Activated T-cell treated with anti-CD3 and anti-CD28 coated beads, Interleukin-2, amount 50 U/mL, for 72 hours (primary cell): Measurements from ENCODE around the gene GHRL. TPM values are rescaled to one million over a fixed set of nuclear protein-coding genes. Genes with fewer than 3 reads are reported as not detected.

ENCODE experiments used
- ATAC-seq, 2 donors: fragments of 150-1000 bp; cut with Tn5 transposase; replicated peaks in 1 of 2; 2 replicates each; pipeline ENCODE4 v1.10.0; 2021; ENCODE audit warnings: moderate library complexity in 2 of 2, mild to moderate bottlenecking in 1 of 2
- DNase-seq, 2 donors: peaks; one replicate each; pipeline ENCODE4 v3.0.0; 2021 to 2022; ENCODE audit warnings: mixed read lengths in 1 of 2
- H3K27ac Mint-ChIP-seq: one replicate; pipeline ENCODE4 v1.8.0; 2022; ENCODE audit warnings: mild to moderate bottlenecking, moderate library complexity, mixed read lengths
- H3K27me3 Mint-ChIP-seq: one replicate; pipeline ENCODE4 v1.8.0; 2022; ENCODE audit warnings: low read depth, mixed read lengths
- H3K36me3 Mint-ChIP-seq, 2 donors: one replicate each; pipeline ENCODE4 v1.8.0; 2022; ENCODE audit warnings: mixed read lengths in 2 of 2, mild to moderate bottlenecking in 1 of 2; ENCODE audit not compliant: insufficient read depth in 2 of 2
- H3K4me1 Mint-ChIP-seq: one replicate; pipeline ENCODE4 v1.8.0; 2022; ENCODE audit warnings: low read depth, mixed read lengths
- H3K4me3 Mint-ChIP-seq, 2 donors: one replicate each; pipeline ENCODE4 v1.8.0; 2022; ENCODE audit warnings: mild to moderate bottlenecking in 2 of 2, mixed read lengths in 2 of 2, moderate library complexity in 2 of 2
- H3K9me3 Mint-ChIP-seq, 2 donors: one replicate each; pipeline ENCODE4 v1.8.0; 2022; ENCODE audit warnings: mixed read lengths in 2 of 2
- total RNA-seq, 2 donors: library from RNA; stranded (reverse); gene quantifications; one replicate each; pipeline ENCODE4 v1.2.3, GENCODE V29; 2022

Gene GHRL
- total RNA-seq, 2 donors from 2014 or later = 0.43 to 1.3 TPM

DNA sequence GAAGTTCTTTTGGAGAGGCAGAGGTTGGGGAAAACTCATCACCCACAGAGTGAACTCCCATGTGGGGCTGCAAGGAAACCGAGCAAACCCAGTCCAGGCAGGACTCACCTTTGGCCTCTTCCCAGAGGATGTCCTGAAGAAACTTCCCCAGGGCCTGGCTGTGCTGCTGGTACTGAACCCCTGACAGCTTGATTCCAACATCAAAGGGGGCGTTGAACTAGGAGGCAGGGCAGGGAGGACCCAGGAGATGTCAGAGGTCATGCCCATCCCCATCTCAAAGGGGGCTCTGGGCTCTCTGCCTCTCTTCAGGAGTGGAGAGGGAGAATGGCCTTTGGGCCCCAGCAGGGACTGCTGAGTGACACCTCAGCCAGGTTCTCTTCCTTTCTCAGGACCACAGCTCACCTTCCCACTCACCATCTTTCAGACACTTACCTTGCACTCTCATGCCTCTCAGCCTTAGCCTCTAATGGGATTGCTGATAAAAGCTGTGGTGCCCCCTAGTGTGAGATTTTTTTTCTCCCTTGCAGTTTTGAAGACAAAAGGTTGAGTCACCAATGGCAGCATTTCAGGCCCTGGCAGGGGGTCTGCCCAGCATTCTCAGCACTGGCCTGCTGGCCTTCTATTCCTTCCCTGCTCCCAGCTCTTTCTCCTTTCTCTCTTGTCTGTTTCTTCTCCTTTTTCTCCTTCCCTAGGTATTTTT is 6.0 kb downstream of the GHRL start:
- no peaks in the 10 kb centered on the region for H3K27me3 Mint-ChIP-seq
- H3K4me3 Mint-ChIP-seq = no peak overlapping the region
- peak in 1 of 2 donors; percentile 29 for ATAC-seq
- H3K36me3 Mint-ChIP-seq = peaks cover 0 to 7% of the 10 kb centered on the region in 2 donors
- no peaks in the 10 kb centered on the region for H3K9me3 Mint-ChIP-seq
- DNase-seq = peak in 1 of 2 donors; percentile 26
- H3K4me1 Mint-ChIP-seq = peaks cover 40% of the 10 kb centered on the region
- H3K27ac Mint-ChIP-seq = peak overlapping the region; percentile 15

DNA sequence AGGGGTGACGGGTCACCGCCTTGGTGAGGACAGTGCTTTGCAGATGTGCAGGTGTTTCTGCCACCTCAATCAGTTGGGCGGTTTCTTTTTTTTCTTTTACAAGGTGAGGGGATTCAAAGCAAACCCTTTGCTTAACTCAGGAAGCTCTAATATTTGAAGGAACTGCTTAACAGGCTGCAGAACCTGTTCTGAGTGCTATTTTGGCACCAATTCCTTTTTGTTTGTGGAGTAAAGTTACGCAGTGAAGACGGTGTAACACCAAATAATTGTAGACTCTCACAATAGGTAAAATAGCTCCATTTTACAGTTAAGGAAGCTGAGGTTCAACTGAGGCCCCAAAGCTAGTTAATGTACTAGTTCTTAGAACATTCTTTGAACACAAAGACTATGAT is 6.6 kb downstream of the GHRL start:
- Mint-ChIP-seq H3K27me3 (no peaks in the 10 kb centered on the region), H3K27ac (peak overlapping the region; percentile 15), H3K9me3 (no peaks in the 10 kb centered on the region), H3K4me3 (no peak overlapping the region), H3K4me1 (peaks cover 40% of the 10 kb centered on the region), H3K36me3 (peaks cover 0 to 7% of the 10 kb centered on the region in 2 donors)
- no peak for ATAC-seq
- no peak for DNase-seq

DNA sequence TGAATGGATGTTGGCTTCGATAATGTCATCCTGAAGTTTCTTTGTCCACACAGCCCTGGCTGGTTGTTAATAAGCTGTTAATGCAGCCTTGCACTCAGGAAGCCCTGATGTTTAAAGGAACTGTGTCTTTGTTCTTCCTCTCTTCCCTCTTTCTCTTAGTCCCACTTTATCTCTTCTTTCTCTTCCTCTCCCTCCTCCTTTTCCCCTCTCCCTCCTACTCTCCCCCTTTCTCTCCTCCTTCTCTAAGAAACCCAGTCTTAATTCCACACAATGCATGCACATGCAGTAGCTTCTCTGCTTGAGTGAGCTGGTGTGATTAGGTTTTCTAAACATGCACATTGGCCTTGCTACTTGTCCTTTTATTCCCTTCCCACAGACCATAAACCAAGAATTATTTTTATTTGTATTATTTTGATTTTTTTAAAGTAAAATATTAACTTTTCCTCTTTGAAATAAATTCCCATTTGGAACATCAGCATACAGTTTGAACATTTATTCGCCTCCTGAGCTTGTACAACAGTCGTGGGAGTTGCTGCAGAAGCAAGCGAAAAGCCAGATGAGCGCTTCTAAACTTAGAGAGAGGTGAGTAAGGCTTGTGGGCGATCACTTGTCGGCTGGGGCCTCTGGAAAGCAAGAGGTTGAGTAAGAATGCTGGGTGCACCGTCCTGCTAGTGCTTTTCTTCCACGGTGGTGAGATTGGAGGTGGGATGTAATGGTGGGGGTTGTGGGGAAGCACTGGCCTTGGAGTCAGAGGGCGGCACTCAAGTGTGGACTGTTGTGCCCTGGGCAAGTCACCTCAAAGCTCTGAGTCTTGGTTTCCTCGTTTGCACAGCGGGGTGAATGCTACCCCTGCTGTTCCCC is 7.2 kb downstream of the GHRL start:
- no peaks in the 10 kb centered on the region for H3K9me3 Mint-ChIP-seq
- H3K4me1 Mint-ChIP-seq = peaks cover 47% of the 10 kb centered on the region
- H3K27me3 Mint-ChIP-seq = no peaks in the 10 kb centered on the region
- H3K36me3 Mint-ChIP-seq = peaks cover 0 to 7% of the 10 kb centered on the region in 2 donors
- peak overlapping the region; percentile 82 for H3K27ac Mint-ChIP-seq
- H3K4me3 Mint-ChIP-seq = peak overlapping the region in 1 of 2 donors; percentile 46
- ATAC-seq (peak in 1 of 2 donors; percentile 38), DNase-seq (peak in 1 of 2 donors; percentile 15)

DNA sequence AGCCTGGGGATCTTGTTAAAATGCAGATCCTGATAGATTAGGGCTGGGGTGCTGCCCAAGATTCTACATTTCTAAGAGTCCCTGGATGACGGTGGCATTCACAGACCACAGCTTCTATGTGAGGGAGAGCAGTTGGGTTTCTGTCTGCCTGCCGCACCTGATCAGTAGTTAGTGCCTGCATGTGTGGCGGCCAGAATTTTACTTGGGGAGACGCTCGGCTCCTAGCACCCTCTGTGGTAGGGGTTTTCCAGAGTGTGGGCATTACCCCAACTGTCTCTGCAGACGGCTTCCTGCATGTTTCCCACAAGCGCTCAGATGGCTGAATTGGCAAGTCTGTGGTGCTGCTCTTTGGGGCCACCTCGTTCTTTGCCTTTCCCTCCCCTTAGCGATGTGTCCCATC is 8.3 kb downstream of the GHRL start:
- peak; percentile 68 to 73 for ATAC-seq
- peaks cover 55% of the 10 kb centered on the region for H3K4me1 Mint-ChIP-seq
- peak overlapping the region; percentile 33 to 46 for H3K4me3 Mint-ChIP-seq
- DNase-seq = peak; percentile 18 to 34
- H3K36me3 Mint-ChIP-seq = peaks cover 0 to 9% of the 10 kb centered on the region in 2 donors
- H3K9me3 Mint-ChIP-seq = no peaks in the 10 kb centered on the region
- H3K27me3 Mint-ChIP-seq = no peaks in the 10 kb centered on the region
- peak overlapping the region; percentile 40 for H3K27ac Mint-ChIP-seq

DNA sequence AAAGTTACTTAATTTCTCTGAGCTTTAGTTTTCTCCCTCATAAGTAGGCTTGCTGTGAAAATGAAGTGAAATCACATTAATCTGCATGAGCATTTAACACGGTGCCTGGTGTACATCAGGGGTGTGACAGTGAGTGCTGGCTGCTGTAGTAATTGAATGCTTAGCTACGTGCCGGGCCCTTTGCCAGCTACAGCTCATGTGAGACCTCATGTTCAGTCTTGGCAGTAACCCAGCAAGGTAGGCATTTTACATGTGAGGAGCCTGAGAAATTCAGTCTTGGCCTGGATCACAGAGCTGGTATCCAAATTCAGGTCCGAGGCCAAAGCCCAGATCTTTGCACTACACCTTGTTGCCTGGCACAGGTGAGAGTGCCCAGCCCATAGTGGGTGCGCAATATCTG is 9.1 kb downstream of the GHRL start:
- peak overlapping the region in 1 of 2 donors; percentile 46 for H3K4me3 Mint-ChIP-seq
- H3K36me3 Mint-ChIP-seq = peaks cover 0 to 9% of the 10 kb centered on the region in 2 donors
- H3K27me3 Mint-ChIP-seq = no peaks in the 10 kb centered on the region
- H3K4me1 Mint-ChIP-seq = peaks cover 55% of the 10 kb centered on the region
- DNase-seq (no peak), ATAC-seq (no peak)
- H3K27ac Mint-ChIP-seq = peak overlapping the region; percentile 40
- no peaks in the 10 kb centered on the region for H3K9me3 Mint-ChIP-seq

DNA sequence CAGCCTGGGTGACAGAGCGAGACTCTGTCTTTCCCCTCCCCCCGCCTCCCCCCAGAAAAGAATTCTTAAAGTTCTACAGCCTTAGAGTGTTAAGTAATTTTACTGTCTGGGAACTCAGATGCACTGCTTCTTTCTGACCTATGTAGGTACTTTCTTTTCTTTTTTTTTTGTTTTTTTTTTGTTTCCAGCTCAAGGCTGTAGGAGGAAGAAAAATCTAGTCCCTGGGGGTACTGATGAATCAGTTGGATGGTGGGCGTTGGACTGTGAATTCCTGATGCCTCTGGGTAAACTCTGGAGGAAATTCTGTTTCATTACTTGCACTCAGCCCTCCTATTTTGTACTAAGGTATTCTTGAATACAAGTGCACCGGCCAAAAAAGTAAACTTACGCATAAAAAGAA is 10.8 kb downstream of the GHRL start:
- Mint-ChIP-seq H3K4me3 (peak overlapping the region in 1 of 2 donors; percentile 19), H3K36me3 (peaks cover 0 to 6% of the 10 kb centered on the region in 2 donors), H3K27me3 (no peaks in the 10 kb centered on the region), H3K9me3 (no peaks in the 10 kb centered on the region), H3K4me1 (peaks cover 67% of the 10 kb centered on the region), H3K27ac (peak overlapping the region; percentile 90)
- DNase-seq = no peak
- ATAC-seq = no peak

DNA sequence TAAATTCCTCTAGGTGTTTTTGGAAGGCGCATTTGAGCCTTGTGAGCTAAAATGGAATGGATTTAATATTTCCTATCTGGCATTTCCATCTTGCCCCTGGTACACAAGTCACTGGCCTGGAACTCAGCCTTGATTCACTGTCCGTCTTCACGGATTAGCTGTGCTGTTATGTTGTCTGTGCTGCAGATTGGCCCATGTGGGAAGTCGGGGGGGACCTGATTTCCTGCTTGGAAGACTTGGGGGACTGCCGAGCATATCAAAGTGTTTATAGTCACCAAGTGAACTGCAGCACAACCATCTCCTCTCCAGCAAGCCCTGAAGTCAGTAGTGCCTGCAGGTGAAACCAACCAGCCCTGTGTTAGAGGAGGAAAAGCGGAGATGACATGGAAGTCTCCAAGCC is 12.2 kb downstream of the GHRL start:
- H3K4me1 Mint-ChIP-seq = peaks cover 69% of the 10 kb centered on the region
- no peak for DNase-seq
- no peaks in the 10 kb centered on the region for H3K27me3 Mint-ChIP-seq
- H3K27ac Mint-ChIP-seq = peak overlapping the region; percentile 58
- no peak for ATAC-seq
- H3K9me3 Mint-ChIP-seq = no peaks in the 10 kb centered on the region
- no peak overlapping the region for H3K4me3 Mint-ChIP-seq
- H3K36me3 Mint-ChIP-seq = peaks cover 0 to 8% of the 10 kb centered on the region in 2 donors

DNA sequence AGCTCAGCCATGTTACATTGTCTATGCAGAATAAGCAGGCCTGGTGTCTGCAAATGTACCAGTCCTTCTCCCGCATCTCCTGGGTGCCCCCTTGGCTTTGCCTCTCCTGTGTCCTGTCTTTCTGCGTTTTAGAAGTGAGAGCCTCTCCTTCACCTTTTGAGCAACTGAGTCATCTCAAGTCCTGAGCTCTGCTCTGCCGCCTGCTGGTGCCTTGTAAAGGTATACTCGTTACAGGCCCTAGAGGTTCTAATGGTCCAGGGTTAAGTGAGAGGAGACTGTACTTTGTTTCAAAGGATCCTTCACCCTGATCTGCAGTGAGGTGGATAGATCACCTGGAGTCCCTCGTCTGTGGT is 12.6 kb downstream of the GHRL start:
- peak in 1 of 2 donors; percentile 37 for ATAC-seq
- H3K9me3 Mint-ChIP-seq = no peaks in the 10 kb centered on the region
- H3K27me3 Mint-ChIP-seq = no peaks in the 10 kb centered on the region
- H3K4me1 Mint-ChIP-seq = peaks cover 69% of the 10 kb centered on the region
- DNase-seq = no peak
- H3K27ac Mint-ChIP-seq = no peak overlapping the region
- no peak overlapping the region for H3K4me3 Mint-ChIP-seq
- H3K36me3 Mint-ChIP-seq = peaks cover 0 to 10% of the 10 kb centered on the region in 2 donors

DNA sequence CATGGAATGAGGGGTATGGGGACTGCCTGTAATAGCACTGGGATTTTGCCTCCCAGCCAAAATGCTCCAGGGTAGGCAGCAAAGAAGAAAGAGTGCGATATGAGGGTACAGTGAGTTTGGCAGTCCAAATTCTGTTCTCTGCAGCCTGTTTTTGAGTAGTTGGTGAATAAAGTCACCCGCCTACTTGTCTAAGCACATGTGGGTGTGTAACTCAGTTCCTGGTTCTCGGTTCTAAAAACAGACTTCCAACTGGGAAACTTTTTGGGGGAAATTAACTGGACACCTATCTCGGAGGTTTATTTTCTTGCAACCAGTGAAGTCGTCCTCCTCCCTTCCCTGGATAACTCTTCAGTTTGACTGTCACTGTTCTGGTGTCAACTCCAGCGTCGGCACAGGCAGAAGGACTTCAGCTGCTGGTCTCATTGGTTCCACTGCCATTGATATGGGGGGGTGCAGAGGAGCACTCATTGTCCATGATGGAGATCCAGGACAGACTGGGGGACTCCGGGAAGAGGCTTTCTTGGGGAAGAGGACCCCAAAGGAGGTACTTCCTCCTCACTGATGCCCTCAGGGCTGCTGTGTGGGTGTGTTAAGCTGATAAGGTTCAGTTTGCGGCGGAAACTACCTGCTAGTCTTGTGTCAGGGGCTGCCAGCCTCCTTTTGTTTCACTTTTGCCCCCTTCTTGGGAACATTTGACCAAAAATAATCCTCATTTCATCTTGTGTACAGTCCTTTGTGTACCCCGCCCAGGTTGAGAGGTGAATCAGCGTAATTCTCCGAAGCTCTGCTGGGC is 13.2 kb downstream of the GHRL start:
- Mint-ChIP-seq H3K9me3 (no peaks in the 10 kb centered on the region), H3K27ac (no peak overlapping the region), H3K4me1 (peaks cover 65% of the 10 kb centered on the region), H3K36me3 (peaks cover 0 to 10% of the 10 kb centered on the region in 2 donors), H3K4me3 (no peak overlapping the region), H3K27me3 (no peaks in the 10 kb centered on the region)
- DNase-seq (no peak), ATAC-seq (no peak)

DNA sequence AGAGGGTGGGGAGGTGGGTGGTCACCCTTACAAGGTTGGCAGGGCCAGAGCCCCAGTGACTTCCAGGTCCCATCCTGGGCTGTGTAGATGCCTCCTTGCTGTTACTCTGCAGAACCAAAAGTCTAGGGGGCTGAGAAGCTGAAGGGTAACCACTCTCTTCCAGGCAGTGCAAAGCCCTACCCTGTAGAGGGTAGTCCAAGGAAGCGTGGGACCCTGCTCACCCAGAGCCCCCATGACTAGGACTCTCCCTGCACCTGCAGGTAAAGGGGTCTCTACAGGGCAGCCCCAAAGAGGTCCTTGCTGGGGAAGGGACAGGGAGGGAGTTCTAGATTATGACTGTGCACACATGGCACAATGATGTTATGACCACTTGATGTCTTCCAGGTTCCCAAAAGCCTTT is 14.2 kb downstream of the GHRL start:
- Mint-ChIP-seq H3K4me1 (peaks cover 63% of the 10 kb centered on the region), H3K4me3 (no peak overlapping the region), H3K27ac (no peak overlapping the region), H3K27me3 (no peaks in the 10 kb centered on the region), H3K36me3 (peaks cover 0 to 11% of the 10 kb centered on the region in 2 donors), H3K9me3 (no peaks in the 10 kb centered on the region)
- ATAC-seq (no peak), DNase-seq (no peak)

DNA sequence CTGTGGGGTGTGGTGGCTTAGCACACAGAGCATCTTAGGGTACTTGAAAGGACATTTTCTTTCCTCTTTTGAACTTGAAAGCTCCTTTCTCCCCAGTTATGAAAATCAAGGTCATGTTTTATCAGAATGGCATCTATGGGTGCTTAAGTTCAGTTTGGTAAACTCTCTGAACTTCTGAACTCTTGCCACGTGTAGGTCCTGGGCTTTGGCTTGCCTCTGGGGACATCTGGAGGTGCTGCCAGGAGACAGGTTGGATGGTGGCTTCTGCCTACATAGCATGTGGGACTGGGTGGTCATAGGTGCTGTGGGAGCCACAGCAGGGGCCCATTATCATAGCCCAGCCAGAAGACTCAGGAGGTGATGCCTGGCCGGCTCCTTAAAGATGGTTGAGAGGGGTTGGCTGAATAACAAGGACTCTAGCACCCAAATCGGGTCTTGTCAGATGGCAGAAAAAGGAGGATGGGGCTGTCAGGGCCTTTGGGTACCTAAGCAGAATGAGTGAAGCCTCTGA is 15.6 kb downstream of the GHRL start:
- ATAC-seq = no peak

DNA sequence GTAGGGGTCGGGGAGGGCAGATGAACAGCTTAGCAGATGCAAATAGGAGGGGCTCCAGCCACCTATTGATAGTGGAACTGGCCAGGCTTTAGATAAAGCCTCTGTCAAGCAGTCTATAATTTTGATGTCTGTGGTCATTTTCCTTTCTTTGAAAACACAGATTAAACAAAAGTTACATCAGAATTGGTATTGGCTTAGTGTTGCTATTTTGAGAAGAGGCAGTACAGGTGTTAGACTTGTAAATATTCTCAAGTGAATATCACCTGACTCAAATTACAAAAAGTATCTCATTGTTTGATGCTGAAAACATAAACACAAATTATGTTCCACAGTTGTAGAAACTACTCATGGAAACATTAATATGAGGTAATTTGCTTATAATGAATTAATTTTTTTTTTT is 18.1 kb downstream of the GHRL start:
- DNase-seq = no peak
- peaks cover 0 to 16% of the 10 kb centered on the region in 2 donors for H3K36me3 Mint-ChIP-seq
- no peak for ATAC-seq
- H3K4me3 Mint-ChIP-seq = peak overlapping the region in 1 of 2 donors; percentile 16
- H3K4me1 Mint-ChIP-seq = peaks cover 48% of the 10 kb centered on the region
- no peaks in the 10 kb centered on the region for H3K9me3 Mint-ChIP-seq
- H3K27ac Mint-ChIP-seq = peak overlapping the region; percentile 84
- no peaks in the 10 kb centered on the region for H3K27me3 Mint-ChIP-seq

More for the DNA sequence above, 15.6 kb downstream of the GHRL start:
- Mint-ChIP-seq H3K4me1 (peaks cover 64% of the 10 kb centered on the region), H3K9me3 (no peaks in the 10 kb centered on the region), H3K27me3 (no peaks in the 10 kb centered on the region), H3K27ac (peak overlapping the region; percentile 49), H3K4me3 (no peak overlapping the region), H3K36me3 (peaks cover 0 to 14% of the 10 kb centered on the region in 2 donors)
- no peak for DNase-seq
